K562 (cell line): ENCODE results near the gene LBR. TPM values are rescaled to one million over a fixed set of nuclear protein-coding genes. Genes with fewer than 3 reads are reported as not detected.

Experiments
- ATF1 ChIP-seq, 2 experiments: fragments of 450-650 bp in 1 of 2; IDR thresholded peaks; 2 replicates each; pipeline ENCODE4 v1.6.1; 2016; ENCODE audit warnings: missing compliant biosample characterization in 1 of 2, missing genetic modification characterization in 1 of 2
- ZBTB8A ChIP-seq: fragments of 450-650 bp; IDR thresholded peaks from 2 replicates; pipeline ENCODE4 v1.6.1; 2018; ENCODE audit warnings: mild to moderate bottlenecking, moderate library complexity; ENCODE audit not compliant: partially characterized antibody
- polyA plus RNA-seq, 8 experiments: library from polyadenylated mRNA; depleted of rRNA in 4 of 8; stranded (reverse) in 5 of 8; unstranded in 3 of 8; fragments of >200 nt; fragmentation: Nextera tagmentation in 2 of 8; fragmentation: Illumina TruSeq in 1 of 8; extraction: Ambion mirVana in 2 of 8; extraction: Trizol in 1 of 8; gene quantifications; 2 replicates each; pipeline versions ENCODE4 v1.2.1 to v1.2.3, GENCODE V29; 2011 to 2014; ENCODE audit warnings: inconsistent platforms in 1 of 8, missing spikeins in 1 of 8
- total RNA-seq, 7 experiments: library from RNA; depleted of rRNA in 6 of 7; stranded (reverse); fragments of >200 nt in 6 of 7; fragmentation: Illumina TruSeq in 2 of 7; extraction: Trizol in 2 of 7; gene quantifications; 2 replicates each; pipeline versions ENCODE4 v1.2.1 to v1.2.3, GENCODE V29; 2011 to 2021; ENCODE audit warnings: low replicate concordance in 1 of 7
- TF ChIP-seq, protein P1 (sequence below): fragments of 450-650 bp; IDR thresholded peaks from 2 replicates; pipeline ENCODE4 v1.6.1; 2016; ENCODE audit warnings: mild to moderate bottlenecking, moderate library complexity

Gene LBR
- total and polyA plus RNA-seq, 9 of the 15 experiments (the other 6 are each of a cell fraction or from before 2014, with no cell fraction given): 102 to 229 (median 197) TPM

DNA sequence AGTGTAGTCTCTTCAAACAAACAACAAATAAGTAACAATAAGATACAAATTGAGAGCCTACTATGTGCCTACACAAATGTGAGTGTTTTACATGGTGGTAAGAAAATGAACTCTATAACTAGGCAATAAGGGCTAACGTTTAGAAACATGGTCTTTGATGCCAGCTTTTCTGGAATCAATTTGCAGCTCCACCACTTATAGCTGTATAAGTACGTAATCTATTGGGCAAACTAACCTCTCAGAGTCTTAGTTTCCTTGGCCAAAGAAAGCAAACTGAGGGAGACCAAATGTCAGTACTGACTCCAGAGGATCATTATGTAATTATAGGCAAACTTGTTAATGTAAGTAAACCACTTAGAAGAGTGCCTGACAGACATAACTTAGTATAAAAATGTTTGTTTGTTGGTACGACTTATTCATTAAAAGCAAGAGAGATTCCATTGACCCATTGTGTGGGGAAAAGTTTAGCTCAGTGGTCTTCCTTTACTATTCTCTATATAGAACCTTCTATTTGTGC is 59.7 kb downstream of the LBR start (continued):
- TF ChIP-seq, protein P1, sequence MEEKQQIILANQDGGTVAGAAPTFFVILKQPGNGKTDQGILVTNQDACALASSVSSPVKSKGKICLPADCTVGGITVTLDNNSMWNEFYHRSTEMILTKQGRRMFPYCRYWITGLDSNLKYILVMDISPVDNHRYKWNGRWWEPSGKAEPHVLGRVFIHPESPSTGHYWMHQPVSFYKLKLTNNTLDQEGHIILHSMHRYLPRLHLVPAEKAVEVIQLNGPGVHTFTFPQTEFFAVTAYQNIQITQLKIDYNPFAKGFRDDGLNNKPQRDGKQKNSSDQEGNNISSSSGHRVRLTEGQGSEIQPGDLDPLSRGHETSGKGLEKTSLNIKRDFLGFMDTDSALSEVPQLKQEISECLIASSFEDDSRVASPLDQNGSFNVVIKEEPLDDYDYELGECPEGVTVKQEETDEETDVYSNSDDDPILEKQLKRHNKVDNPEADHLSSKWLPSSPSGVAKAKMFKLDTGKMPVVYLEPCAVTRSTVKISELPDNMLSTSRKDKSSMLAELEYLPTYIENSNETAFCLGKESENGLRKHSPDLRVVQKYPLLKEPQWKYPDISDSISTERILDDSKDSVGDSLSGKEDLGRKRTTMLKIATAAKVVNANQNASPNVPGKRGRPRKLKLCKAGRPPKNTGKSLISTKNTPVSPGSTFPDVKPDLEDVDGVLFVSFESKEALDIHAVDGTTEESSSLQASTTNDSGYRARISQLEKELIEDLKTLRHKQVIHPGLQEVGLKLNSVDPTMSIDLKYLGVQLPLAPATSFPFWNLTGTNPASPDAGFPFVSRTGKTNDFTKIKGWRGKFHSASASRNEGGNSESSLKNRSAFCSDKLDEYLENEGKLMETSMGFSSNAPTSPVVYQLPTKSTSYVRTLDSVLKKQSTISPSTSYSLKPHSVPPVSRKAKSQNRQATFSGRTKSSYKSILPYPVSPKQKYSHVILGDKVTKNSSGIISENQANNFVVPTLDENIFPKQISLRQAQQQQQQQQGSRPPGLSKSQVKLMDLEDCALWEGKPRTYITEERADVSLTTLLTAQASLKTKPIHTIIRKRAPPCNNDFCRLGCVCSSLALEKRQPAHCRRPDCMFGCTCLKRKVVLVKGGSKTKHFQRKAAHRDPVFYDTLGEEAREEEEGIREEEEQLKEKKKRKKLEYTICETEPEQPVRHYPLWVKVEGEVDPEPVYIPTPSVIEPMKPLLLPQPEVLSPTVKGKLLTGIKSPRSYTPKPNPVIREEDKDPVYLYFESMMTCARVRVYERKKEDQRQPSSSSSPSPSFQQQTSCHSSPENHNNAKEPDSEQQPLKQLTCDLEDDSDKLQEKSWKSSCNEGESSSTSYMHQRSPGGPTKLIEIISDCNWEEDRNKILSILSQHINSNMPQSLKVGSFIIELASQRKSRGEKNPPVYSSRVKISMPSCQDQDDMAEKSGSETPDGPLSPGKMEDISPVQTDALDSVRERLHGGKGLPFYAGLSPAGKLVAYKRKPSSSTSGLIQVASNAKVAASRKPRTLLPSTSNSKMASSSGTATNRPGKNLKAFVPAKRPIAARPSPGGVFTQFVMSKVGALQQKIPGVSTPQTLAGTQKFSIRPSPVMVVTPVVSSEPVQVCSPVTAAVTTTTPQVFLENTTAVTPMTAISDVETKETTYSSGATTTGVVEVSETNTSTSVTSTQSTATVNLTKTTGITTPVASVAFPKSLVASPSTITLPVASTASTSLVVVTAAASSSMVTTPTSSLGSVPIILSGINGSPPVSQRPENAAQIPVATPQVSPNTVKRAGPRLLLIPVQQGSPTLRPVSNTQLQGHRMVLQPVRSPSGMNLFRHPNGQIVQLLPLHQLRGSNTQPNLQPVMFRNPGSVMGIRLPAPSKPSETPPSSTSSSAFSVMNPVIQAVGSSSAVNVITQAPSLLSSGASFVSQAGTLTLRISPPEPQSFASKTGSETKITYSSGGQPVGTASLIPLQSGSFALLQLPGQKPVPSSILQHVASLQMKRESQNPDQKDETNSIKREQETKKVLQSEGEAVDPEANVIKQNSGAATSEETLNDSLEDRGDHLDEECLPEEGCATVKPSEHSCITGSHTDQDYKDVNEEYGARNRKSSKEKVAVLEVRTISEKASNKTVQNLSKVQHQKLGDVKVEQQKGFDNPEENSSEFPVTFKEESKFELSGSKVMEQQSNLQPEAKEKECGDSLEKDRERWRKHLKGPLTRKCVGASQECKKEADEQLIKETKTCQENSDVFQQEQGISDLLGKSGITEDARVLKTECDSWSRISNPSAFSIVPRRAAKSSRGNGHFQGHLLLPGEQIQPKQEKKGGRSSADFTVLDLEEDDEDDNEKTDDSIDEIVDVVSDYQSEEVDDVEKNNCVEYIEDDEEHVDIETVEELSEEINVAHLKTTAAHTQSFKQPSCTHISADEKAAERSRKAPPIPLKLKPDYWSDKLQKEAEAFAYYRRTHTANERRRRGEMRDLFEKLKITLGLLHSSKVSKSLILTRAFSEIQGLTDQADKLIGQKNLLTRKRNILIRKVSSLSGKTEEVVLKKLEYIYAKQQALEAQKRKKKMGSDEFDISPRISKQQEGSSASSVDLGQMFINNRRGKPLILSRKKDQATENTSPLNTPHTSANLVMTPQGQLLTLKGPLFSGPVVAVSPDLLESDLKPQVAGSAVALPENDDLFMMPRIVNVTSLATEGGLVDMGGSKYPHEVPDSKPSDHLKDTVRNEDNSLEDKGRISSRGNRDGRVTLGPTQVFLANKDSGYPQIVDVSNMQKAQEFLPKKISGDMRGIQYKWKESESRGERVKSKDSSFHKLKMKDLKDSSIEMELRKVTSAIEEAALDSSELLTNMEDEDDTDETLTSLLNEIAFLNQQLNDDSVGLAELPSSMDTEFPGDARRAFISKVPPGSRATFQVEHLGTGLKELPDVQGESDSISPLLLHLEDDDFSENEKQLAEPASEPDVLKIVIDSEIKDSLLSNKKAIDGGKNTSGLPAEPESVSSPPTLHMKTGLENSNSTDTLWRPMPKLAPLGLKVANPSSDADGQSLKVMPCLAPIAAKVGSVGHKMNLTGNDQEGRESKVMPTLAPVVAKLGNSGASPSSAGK: no peak
- TF ChIP-seq ATF1 (CRISPR knock-in tag; IDR thresholded peaks at IDR 0.05) (no peak), ATF1 (tag; IDR thresholded peaks at IDR 0.05) (no peak), ZBTB8A (no peak)
